KMS-11 (cell line): ENCODE data around the gene UBQLNL.

Experiments used
- H2AFZ ChIP-seq: fragments of 200-600 bp; sonication (generic); 2 replicates; pipeline ENCODE4 v1.6.1; 2016; ENCODE audit warnings: antibody characterized with exemption, mixed run types, low read depth
- H3K27ac ChIP-seq: fragments of 200-600 bp; sonication (generic); 2 replicates; pipeline ENCODE4 v1.6.1; 2016; ENCODE audit warnings: mild to moderate bottlenecking, mixed run types
- H3K27me3 ChIP-seq: fragments of 200-600 bp; sonication (generic); 2 replicates; pipeline ENCODE4 v1.6.1; 2017; ENCODE audit warnings: mild to moderate bottlenecking, low read depth, mixed run types, moderate library complexity; ENCODE audit not compliant: insufficient read depth
- H3K36me3 ChIP-seq: fragments of 200-600 bp; sonication (generic); 2 replicates; pipeline ENCODE4 v1.6.1; 2017; ENCODE audit warnings: mild to moderate bottlenecking, mixed run types; ENCODE audit not compliant: insufficient read depth
- H3K4me1 ChIP-seq: fragments of 200-600 bp; sonication (generic); 2 replicates; pipeline ENCODE4 v1.6.1; 2016; ENCODE audit warnings: mild to moderate bottlenecking, low read depth, mixed run types; ENCODE audit not compliant: poor library complexity, severe bottlenecking
- H3K4me2 ChIP-seq: fragments of 200-600 bp; sonication (generic); 2 replicates; pipeline ENCODE4 v1.7.0; 2016; ENCODE audit warnings: mild to moderate bottlenecking, mixed run types
- H3K4me3 ChIP-seq: fragments of 200-600 bp; sonication (generic); IDR thresholded peaks from 2 replicates; pipeline ENCODE4 v1.6.1; 2017; ENCODE audit warnings: low read depth, low read length, mixed read lengths; ENCODE audit not compliant: insufficient read depth
- H3K79me2 ChIP-seq: fragments of 200-600 bp; sonication (generic); 2 replicates; pipeline ENCODE4 v1.6.1; 2016; ENCODE audit warnings: low read depth, mixed run types; ENCODE audit not compliant: insufficient read depth
- H3K9ac ChIP-seq: fragments of 200-600 bp; sonication (generic); 2 replicates; pipeline ENCODE4 v1.6.1; 2016; ENCODE audit warnings: mild to moderate bottlenecking, mixed run types
- H4K20me1 ChIP-seq: fragments of 200-600 bp; sonication (generic); 2 replicates; pipeline ENCODE4 v1.6.1; 2016; ENCODE audit warnings: mild to moderate bottlenecking, mixed run types; ENCODE audit not compliant: insufficient read depth
- TF ChIP-seq, protein P1 (sequence below): fragments of 200-600 bp; sonication (generic); conservative IDR thresholded peaks from 2 replicates; pipeline ENCODE4 v1.6.1; 2017; ENCODE audit warnings: low read depth, mild to moderate bottlenecking, antibody characterized with exemption, low read length, moderate library complexity, mixed read lengths

Gene UBQLNL

DNA sequence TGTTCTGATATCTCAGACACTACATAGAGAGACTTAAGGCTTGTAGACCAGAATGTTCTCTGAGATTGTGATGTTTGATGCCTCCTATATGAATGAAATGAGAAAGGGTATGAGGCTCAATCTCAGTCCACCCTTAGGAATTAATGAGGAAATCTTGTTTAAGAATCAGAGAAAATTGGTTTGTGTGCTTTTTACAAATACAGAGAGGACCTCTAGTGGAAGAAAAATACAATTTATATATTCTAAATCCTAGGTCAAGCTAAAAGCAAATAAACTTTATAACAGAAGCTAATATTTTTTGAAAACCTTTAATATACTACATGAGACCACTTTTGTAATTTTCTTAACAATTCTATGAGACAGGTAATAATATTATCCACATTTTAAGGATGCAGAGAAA is 36.8 kb upstream of the UBQLNL start:
- no peak overlapping the region for H3K9ac ChIP-seq
- no peaks in the 10 kb centered on the region for H3K79me2 ChIP-seq
- H4K20me1 ChIP-seq, result no peaks in the 10 kb centered on the region
- H3K36me3 ChIP-seq, result no peaks in the 10 kb centered on the region
- H3K4me1 ChIP-seq, result no peaks in the 10 kb centered on the region
- H3K4me3 ChIP-seq, result no peak overlapping the region
- H3K27ac ChIP-seq, result no peak overlapping the region
- H3K4me2 ChIP-seq, result no peak overlapping the region
- H3K27me3 ChIP-seq, result no peaks in the 10 kb centered on the region
- TF ChIP-seq, protein P1, sequence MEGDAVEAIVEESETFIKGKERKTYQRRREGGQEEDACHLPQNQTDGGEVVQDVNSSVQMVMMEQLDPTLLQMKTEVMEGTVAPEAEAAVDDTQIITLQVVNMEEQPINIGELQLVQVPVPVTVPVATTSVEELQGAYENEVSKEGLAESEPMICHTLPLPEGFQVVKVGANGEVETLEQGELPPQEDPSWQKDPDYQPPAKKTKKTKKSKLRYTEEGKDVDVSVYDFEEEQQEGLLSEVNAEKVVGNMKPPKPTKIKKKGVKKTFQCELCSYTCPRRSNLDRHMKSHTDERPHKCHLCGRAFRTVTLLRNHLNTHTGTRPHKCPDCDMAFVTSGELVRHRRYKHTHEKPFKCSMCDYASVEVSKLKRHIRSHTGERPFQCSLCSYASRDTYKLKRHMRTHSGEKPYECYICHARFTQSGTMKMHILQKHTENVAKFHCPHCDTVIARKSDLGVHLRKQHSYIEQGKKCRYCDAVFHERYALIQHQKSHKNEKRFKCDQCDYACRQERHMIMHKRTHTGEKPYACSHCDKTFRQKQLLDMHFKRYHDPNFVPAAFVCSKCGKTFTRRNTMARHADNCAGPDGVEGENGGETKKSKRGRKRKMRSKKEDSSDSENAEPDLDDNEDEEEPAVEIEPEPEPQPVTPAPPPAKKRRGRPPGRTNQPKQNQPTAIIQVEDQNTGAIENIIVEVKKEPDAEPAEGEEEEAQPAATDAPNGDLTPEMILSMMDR, result no peak; the same call in 1 of the 2 replicates
- H2AFZ ChIP-seq, result no peak overlapping the region

DNA sequence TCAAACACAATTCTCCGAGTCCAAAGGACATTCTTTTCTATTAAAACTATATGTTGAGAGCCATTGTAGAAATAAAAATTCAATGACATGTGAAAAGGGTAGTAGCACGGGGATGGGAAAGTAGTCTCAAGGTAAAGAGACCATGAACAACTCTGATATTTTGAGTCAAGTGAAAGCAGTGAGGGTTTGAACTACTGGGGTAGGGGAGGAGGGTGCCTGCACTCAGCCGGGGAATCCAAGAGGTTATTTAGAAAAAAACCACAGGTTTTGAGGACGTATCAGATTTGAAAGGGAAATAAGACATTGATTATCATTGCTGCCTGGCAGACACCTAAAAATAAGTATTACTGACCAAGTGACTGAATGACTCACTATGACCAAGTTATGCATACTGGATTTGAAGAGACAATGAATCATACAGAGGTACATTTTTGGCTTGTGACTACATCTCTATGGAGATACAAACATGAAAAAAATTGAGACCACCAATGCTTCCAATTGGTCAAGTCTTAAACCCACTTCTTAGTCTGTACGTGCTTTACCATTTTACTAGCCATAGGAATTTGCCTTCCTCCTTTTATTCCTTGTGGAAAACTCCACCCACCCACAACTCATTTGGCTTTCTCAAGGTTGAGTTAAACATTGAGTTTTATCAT is 34.1 kb upstream of the UBQLNL start:
- H3K9ac ChIP-seq, result no peak overlapping the region
- H3K27ac ChIP-seq, result no peak overlapping the region
- H3K4me1 ChIP-seq, result no peaks in the 10 kb centered on the region
- no peaks in the 10 kb centered on the region for H3K79me2 ChIP-seq
- no peaks in the 10 kb centered on the region for H4K20me1 ChIP-seq
- H3K4me2 ChIP-seq, result no peak overlapping the region
- no peaks in the 10 kb centered on the region for H3K27me3 ChIP-seq
- TF ChIP-seq, protein P1, result no peak
- no peak overlapping the region for H2AFZ ChIP-seq
- H3K36me3 ChIP-seq, result no peaks in the 10 kb centered on the region
- no peak overlapping the region for H3K4me3 ChIP-seq

GRCh38 chr11:5548440-5548839 is 31.9 kb upstream of the UBQLNL start, which contains the start of gene OR52H1:
TSS of gene OR52H1 (minus strand) at chr11:5548540. CDS start at chr11:5545505, 3,035 bp downstream.
- Histone ChIP-seq H3K36me3 (no peaks in the 10 kb centered on the region), H3K9ac (no peak within 1 kb of the TSS), H3K27ac (no peak within 1 kb of the TSS), H4K20me1 (no peaks in the 10 kb centered on the region), H3K4me1 (no peaks in the 10 kb centered on the region), H3K79me2 (no peaks in the 10 kb centered on the region), H3K4me2 (no peak within 1 kb of the TSS), H2AFZ (no peak within 1 kb of the TSS), H3K27me3 (no peaks in the 10 kb centered on the region), H3K4me3 (no peak within 1 kb of the TSS)
- TF ChIP-seq, protein P1, result no peak

DNA sequence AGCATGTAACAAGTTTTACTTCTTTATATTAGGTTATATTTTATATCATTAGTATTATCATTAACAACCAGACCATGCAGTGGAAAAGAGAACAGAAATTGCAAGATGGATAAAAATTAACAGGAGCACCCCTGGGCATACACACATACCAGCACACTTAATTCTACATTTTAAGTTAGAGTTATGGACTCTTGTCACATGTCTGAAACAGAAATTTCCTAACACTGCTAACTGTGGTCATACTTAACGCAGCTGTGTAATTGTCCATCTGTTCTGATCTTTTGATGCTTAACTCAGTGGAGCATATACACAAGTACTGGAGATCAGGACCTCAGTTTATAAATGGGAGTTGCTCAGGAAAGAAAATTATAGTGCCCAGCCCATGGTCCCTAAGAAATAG is 31.5 kb upstream of the UBQLNL start:
- Histone ChIP-seq H3K79me2 (no peaks in the 10 kb centered on the region), H3K27ac (no peak overlapping the region), H3K4me2 (no peak overlapping the region), H4K20me1 (no peaks in the 10 kb centered on the region), H2AFZ (no peak overlapping the region), H3K27me3 (no peaks in the 10 kb centered on the region), H3K36me3 (no peaks in the 10 kb centered on the region), H3K9ac (no peak overlapping the region), H3K4me1 (no peaks in the 10 kb centered on the region), H3K4me3 (no peak overlapping the region)
- TF ChIP-seq, protein P1, result no peak
